GM12873 (cell line): ENCODE measurements around the gene CDH13.

Experiments used
- CTCF ChIP-seq: IDR thresholded peaks from 2 replicates; pipeline ENCODE4 v1.5.1; 2012; ENCODE audit warnings: low read depth, mild to moderate bottlenecking, moderate library complexity, low read length, control low read depth; ENCODE audit not compliant: insufficient read depth; ENCODE audit errors: missing control alignments

Gene CDH13

GRCh38 chr16:83010776-83011720 lies 384.3 kb downstream of the CDH13 start:
- no peak for TF ChIP-seq CTCF

GRCh38 chr16:83011939-83012338 lies 385.2 kb downstream of the CDH13 start:
- TF ChIP-seq CTCF, result no peak

- TF ChIP-seq CTCF, result no peak
Observed at GRCh38 chr16:83013071-83013470, 386.3 kb downstream of the CDH13 start.

- no peak for TF ChIP-seq CTCF
Observed at GRCh38 chr16:83019963-83020362, 393.2 kb downstream of the CDH13 start.

DNA sequence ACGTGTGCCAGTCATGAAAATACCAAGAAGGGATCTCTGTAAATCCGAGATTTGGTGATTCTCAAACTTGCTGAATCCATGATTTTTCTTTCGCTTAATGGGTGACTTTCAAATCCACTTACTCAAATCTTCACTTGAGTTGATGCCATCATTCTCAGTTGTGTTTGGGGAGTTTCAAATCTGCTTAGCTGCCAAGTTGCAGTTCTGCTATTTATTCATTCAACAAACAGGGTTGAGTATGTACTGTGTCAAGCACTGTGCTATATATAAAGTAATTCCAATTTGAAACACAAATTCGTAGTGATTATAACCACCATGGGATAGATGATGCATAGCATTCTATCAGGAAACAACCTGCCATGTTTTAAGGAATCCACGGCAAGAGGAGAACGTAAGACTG lies 394.3 kb downstream of the CDH13 start:
- TF ChIP-seq CTCF, result no peak

DNA sequence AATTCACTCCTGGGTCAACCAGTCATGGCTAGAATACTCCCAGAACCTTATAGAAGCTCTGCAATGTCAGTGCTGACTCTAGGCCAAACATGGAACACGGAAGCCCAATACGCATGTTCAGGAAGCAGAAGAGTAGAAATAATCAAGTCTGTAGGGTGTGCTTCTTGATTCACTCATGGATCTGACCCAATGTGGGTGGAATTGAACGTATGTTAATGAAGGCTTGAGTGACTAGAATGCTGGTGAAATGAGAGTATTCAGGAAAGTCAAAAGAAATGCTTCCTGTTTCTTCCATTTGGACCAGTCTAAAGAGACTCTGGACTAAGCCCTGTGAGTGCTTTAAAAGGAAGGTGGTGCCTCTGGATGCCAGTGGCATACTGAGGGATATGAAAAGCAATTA lies 395.0 kb downstream of the CDH13 start:
- no peak for TF ChIP-seq CTCF

- TF ChIP-seq CTCF, result no peak
Observed at GRCh38 chr16:83023011-83023410, 396.2 kb downstream of the CDH13 start.
